HepG2 (cell line): Measurements from ENCODE around the gene TK1. TPM values are rescaled to one million over a fixed set of nuclear protein-coding genes. Genes with fewer than 3 reads are reported as not detected.

Source experiments
- BRCA1 ChIP-seq: sonication (generic); formaldehyde crosslinking; IDR thresholded peaks from 2 replicates; pipeline ENCODE4 v1.4.0; 2020; ENCODE audit warnings: missing genetic modification reagents
- CBFB ChIP-seq: sonication (generic); formaldehyde crosslinking; IDR thresholded peaks from 2 replicates; pipeline ENCODE4 v1.4.0; 2020; ENCODE audit warnings: missing genetic modification reagents
- GLI4 ChIP-seq: sonication (generic); formaldehyde crosslinking; IDR thresholded peaks from 2 replicates; pipeline ENCODE4 v1.5.1; 2020; ENCODE audit warnings: missing genetic modification reagents, mild to moderate bottlenecking, moderate library complexity, borderline replicate concordance
- NFRKB ChIP-seq: fragments of 450-650 bp; IDR thresholded peaks from 2 replicates; pipeline ENCODE4 v1.6.1; 2017
- RFXANK ChIP-seq: IDR thresholded peaks from 2 replicates; pipeline ENCODE4 v1.6.1; 2016
- RXRB ChIP-seq: IDR thresholded peaks from 2 replicates; pipeline ENCODE4 v1.6.1; 2016; ENCODE audit warnings: borderline replicate concordance, missing genetic modification reagents, missing compliant biosample characterization
- SETDB1 ChIP-seq: sonication (generic); formaldehyde crosslinking; IDR thresholded peaks from 2 replicates; pipeline ENCODE4 v1.5.1; 2020; ENCODE audit warnings: missing genetic modification reagents, mild to moderate bottlenecking, borderline replicate concordance
- SMAD1 ChIP-seq: sonication (generic); formaldehyde crosslinking; IDR thresholded peaks from 2 replicates; pipeline ENCODE4 v1.4.0; 2020; ENCODE audit warnings: missing genetic modification reagents, low read depth, mild to moderate bottlenecking, borderline replicate concordance
- TAF1 ChIP-seq: sonication (generic); formaldehyde crosslinking; IDR thresholded peaks from 2 replicates; pipeline ENCODE4 v1.4.0; 2020; ENCODE audit warnings: missing genetic modification reagents
- ZBTB7B ChIP-seq: sonication (generic); formaldehyde crosslinking; IDR thresholded peaks from 2 replicates; pipeline ENCODE4 v1.4.0; 2020; ENCODE audit warnings: missing genetic modification reagents
- ZGPAT ChIP-seq: IDR thresholded peaks from 2 replicates; pipeline ENCODE4 v1.6.1; 2016; ENCODE audit warnings: mild to moderate bottlenecking
- ZNF513 ChIP-seq: sonication (generic); formaldehyde crosslinking; conservative IDR thresholded peaks from 2 replicates; pipeline ENCODE4 v1.5.0; 2020; ENCODE audit warnings: missing genetic modification reagents
- ZNF556 ChIP-seq: sonication (generic); formaldehyde crosslinking; IDR thresholded peaks from 2 replicates; pipeline ENCODE4 v1.4.0; 2020; ENCODE audit warnings: mild to moderate bottlenecking, missing genetic modification reagents, borderline replicate concordance
- ZNF616 ChIP-seq: sonication (generic); formaldehyde crosslinking; IDR thresholded peaks from 2 replicates; pipeline ENCODE4 v1.5.0; 2020; ENCODE audit warnings: low read depth, mild to moderate bottlenecking, missing genetic modification reagents
- ZNF660 ChIP-seq: sonication (generic); formaldehyde crosslinking; IDR thresholded peaks from 2 replicates; pipeline ENCODE4 v1.5.1; 2020; ENCODE audit warnings: mild to moderate bottlenecking, low read depth, missing genetic modification reagents, borderline replicate concordance
- ZSCAN21 ChIP-seq: sonication (generic); formaldehyde crosslinking; IDR thresholded peaks from 2 replicates; pipeline ENCODE4 v1.8.0; 2022; ENCODE audit warnings: mild to moderate bottlenecking, missing genetic modification reagents, moderate library complexity, borderline replicate concordance
- ZSCAN30 ChIP-seq: sonication (generic); formaldehyde crosslinking; IDR thresholded peaks from 2 replicates; pipeline ENCODE4 v1.5.0; 2020; ENCODE audit warnings: mild to moderate bottlenecking, missing genetic modification reagents
- polyA plus RNA-seq, 8 experiments: library from polyadenylated mRNA; depleted of rRNA in 3 of 8; stranded (reverse) in 7 of 8; unstranded in 1 of 8; fragments of >200 nt; fragmentation: Illumina TruSeq in 4 of 8; extraction: Trizol in 4 of 8; gene quantifications; 2 replicates each; pipeline versions ENCODE4 v1.2.1 to v1.2.3, GENCODE V29; 2011 to 2016; ENCODE audit warnings: low read depth in 4 of 8, missing spikeins in 1 of 8, mixed read lengths in 1 of 8; ENCODE audit not compliant: insufficient read depth in 1 of 8
- total RNA-seq, 5 experiments: library from RNA; depleted of rRNA; stranded (reverse); fragments of >200 nt; fragmentation: Illumina TruSeq; extraction: Trizol; gene quantifications; 2 replicates each; pipeline ENCODE4 v1.2.3, GENCODE V29; 2016; ENCODE audit warnings: low read depth in 1 of 5
- TF ChIP-seq, protein P1 (sequence below): sonication (generic); formaldehyde crosslinking; IDR thresholded peaks from 2 replicates; pipeline ENCODE4 v1.4.0; 2020; ENCODE audit warnings: missing genetic modification reagents
- TF ChIP-seq, protein P2 (sequence below): sonication (generic); formaldehyde crosslinking; IDR thresholded peaks from 2 replicates; pipeline ENCODE4 v1.9.0; 2022; ENCODE audit warnings: low read depth, missing genetic modification reagents

TK1 gene
- total and polyA plus RNA-seq, 2 of the 13 experiments (the other 11 are each of a cell fraction or from before 2014, with no cell fraction given) = 45.0 to 96.0 TPM

- TF ChIP-seq TAF1 (CRISPR knock-in tag) = 0 out of 2 replicates have a peak, but pooled peaks have one; percentile 26
- TF ChIP-seq ZBTB7B = peak; percentile 79; the same call in 1 of the 2 replicates
- no peak for TF ChIP-seq ZNF616 (CRISPR knock-in tag)
- TF ChIP-seq RFXANK = no peak
- TF ChIP-seq ZNF513 (CRISPR knock-in tag) = no peak
- no peak for TF ChIP-seq ZNF660
- no peak for TF ChIP-seq NFRKB
- TF ChIP-seq ZSCAN30 (CRISPR knock-in tag) = no peak
- TF ChIP-seq GLI4 (CRISPR knock-in tag) = no peak
- TF ChIP-seq SETDB1 (CRISPR knock-in tag) = no peak
- TF ChIP-seq SMAD1 (CRISPR knock-in tag) = no peak
- TF ChIP-seq ZSCAN21 (CRISPR knock-in tag) = peak; percentile 45; the same call in 1 of the 2 replicates
- 0 out of 2 replicates have a peak, but pooled peaks have one; percentile 35 for TF ChIP-seq CBFB
- TF ChIP-seq RXRB (CRISPR knock-in tag) = peak; percentile 22; the same call in 1 of the 2 replicates
- TF ChIP-seq ZNF556 = no peak; the same call in 1 of the 2 replicates
- TF ChIP-seq, protein P1, sequence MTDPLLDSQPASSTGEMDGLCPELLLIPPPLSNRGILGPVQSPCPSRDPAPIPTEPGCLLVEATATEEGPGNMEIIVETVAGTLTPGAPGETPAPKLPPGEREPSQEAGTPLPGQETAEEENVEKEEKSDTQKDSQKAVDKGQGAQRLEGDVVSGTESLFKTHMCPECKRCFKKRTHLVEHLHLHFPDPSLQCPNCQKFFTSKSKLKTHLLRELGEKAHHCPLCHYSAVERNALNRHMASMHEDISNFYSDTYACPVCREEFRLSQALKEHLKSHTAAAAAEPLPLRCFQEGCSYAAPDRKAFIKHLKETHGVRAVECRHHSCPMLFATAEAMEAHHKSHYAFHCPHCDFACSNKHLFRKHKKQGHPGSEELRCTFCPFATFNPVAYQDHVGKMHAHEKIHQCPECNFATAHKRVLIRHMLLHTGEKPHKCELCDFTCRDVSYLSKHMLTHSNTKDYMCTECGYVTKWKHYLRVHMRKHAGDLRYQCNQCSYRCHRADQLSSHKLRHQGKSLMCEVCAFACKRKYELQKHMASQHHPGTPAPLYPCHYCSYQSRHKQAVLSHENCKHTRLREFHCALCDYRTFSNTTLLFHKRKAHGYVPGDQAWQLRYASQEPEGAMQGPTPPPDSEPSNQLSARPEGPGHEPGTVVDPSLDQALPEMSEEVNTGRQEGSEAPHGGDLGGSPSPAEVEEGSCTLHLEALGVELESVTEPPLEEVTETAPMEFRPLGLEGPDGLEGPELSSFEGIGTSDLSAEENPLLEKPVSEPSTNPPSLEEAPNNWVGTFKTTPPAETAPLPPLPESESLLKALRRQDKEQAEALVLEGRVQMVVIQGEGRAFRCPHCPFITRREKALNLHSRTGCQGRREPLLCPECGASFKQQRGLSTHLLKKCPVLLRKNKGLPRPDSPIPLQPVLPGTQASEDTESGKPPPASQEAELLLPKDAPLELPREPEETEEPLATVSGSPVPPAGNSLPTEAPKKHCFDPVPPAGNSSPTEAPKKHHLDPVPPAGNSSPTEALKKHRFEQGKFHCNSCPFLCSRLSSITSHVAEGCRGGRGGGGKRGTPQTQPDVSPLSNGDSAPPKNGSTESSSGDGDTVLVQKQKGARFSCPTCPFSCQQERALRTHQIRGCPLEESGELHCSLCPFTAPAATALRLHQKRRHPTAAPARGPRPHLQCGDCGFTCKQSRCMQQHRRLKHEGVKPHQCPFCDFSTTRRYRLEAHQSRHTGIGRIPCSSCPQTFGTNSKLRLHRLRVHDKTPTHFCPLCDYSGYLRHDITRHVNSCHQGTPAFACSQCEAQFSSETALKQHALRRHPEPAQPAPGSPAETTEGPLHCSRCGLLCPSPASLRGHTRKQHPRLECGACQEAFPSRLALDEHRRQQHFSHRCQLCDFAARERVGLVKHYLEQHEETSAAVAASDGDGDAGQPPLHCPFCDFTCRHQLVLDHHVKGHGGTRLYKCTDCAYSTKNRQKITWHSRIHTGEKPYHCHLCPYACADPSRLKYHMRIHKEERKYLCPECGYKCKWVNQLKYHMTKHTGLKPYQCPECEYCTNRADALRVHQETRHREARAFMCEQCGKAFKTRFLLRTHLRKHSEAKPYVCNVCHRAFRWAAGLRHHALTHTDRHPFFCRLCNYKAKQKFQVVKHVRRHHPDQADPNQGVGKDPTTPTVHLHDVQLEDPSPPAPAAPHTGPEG = no peak
- TF ChIP-seq BRCA1 (CRISPR knock-in tag) = no peak
- TF ChIP-seq, protein P2, sequence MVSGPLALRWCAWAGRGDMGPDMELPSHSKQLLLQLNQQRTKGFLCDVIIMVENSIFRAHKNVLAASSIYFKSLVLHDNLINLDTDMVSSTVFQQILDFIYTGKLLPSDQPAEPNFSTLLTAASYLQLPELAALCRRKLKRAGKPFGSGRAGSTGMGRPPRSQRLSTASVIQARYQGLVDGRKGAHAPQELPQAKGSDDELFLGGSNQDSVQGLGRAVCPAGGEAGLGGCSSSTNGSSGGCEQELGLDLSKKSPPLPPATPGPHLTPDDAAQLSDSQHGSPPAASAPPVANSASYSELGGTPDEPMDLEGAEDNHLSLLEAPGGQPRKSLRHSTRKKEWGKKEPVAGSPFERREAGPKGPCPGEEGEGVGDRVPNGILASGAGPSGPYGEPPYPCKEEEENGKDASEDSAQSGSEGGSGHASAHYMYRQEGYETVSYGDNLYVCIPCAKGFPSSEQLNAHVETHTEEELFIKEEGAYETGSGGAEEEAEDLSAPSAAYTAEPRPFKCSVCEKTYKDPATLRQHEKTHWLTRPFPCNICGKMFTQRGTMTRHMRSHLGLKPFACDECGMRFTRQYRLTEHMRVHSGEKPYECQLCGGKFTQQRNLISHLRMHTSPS (CRISPR knock-in tag) = 0 out of 2 replicates have a peak, but pooled peaks have one; percentile 55
- TF ChIP-seq ZGPAT (CRISPR knock-in tag) = peak; percentile 21; the same call in 1 of the 2 replicates
Observed at GRCh38 chr17:78132084-78132676, 54.7 kb downstream of the TK1 start (continued).
